ENCODE data around the gene PRRC2B.

Gene PRRC2B

DNA sequence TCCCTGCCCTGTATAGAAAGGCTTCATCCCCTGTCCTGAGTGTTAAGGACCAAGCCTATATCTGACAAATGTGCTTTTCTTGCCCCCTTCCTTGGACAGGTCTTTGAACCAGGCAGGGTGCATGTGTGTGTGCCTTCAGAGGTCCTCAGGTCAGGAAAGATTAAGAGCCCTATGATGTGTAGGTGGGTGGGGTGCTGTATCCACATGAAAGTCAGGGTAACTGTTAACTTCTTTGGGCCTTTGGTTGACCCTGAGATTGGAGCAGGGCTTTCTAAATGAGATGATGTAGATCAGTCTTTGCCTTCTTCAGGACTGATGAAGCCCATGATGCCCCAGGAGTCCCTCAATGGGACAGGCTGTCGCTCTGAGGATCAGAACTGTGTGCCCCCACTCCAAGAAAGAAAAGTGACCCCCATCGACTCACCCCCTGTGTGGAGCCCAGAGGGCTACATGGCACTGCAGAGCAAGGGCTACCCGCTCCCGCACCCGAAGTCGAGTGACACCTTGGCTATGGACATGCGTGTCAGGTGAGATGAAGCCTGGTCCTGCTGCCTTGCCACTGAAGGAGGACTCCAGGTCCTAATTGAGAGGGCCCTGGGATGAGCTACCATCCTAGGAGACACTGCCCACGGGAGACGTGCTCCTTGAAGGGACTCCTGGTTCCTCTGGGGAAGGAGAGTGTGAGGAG is 79.5 kb downstream of the PRRC2B start:
- Histone ChIP-seq H3K9me3 (ENCODE audit: insufficient read depth, low read length) (no peaks in the 10 kb centered on the region), H3K9ac (ENCODE audit: insufficient read length, low read depth) (no peak overlapping the region), H3K4me1 (ENCODE audit: insufficient read depth, insufficient read length) (peaks cover 4% of the 10 kb centered on the region), H3K4me3 (ENCODE audit: insufficient read length, low read depth) (no peak overlapping the region), H3K27me3 (ENCODE audit: insufficient read depth, insufficient read length) (no peaks in the 10 kb centered on the region), H3K36me3 (ENCODE audit: insufficient read depth, insufficient read length, low read length) (peaks cover 96% of the 10 kb centered on the region)
- DNase-seq (ENCODE audit: low read depth, low spot score): no peak
- TF ChIP-seq YY1 (IDR thresholded peaks at IDR 0.05; ENCODE audit: insufficient read depth, insufficient read length) (no peak), SUZ12 (IDR thresholded peaks at IDR 0.05; ENCODE audit: extremely low read depth, insufficient read depth, insufficient read length) (no peak), ZNF274 (IDR thresholded peaks at IDR 0.05; ENCODE audit: low read depth, low read length) (no peak)

DNA sequence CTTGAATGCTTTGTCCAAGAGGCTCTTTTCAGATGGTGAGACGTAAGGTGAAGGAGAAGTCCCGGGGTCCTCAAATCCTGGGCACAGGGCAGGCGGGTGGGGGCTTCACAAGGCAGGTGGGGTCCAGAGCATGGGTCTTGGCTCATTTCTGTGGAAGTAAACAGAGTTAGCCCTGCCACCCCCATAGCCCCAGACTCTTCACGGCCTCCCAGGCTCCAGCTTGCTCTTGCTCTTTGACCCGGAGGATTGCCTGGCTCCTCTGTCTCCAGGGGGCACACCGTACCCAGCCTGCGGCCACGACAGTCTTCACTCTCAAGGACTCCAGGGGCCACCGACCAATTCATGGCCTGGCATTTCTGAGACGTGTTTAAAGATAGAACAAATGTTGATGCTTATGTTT is 80.0 kb downstream of the PRRC2B start:
- Histone ChIP-seq H3K4me1 (ENCODE audit: insufficient read depth, insufficient read length) (peaks cover 4% of the 10 kb centered on the region), H3K9me3 (ENCODE audit: insufficient read depth, low read length) (no peaks in the 10 kb centered on the region), H3K4me3 (ENCODE audit: insufficient read length, low read depth) (no peak overlapping the region), H3K27me3 (ENCODE audit: insufficient read depth, insufficient read length) (no peaks in the 10 kb centered on the region), H3K9ac (ENCODE audit: insufficient read length, low read depth) (no peak overlapping the region), H3K36me3 (ENCODE audit: insufficient read depth, insufficient read length, low read length) (peaks cover 96% of the 10 kb centered on the region)
- TF ChIP-seq SUZ12 (IDR thresholded peaks at IDR 0.05; ENCODE audit: extremely low read depth, insufficient read depth, insufficient read length) (no peak), ZNF274 (IDR thresholded peaks at IDR 0.05; ENCODE audit: low read depth, low read length) (no peak), YY1 (IDR thresholded peaks at IDR 0.05; ENCODE audit: insufficient read depth, insufficient read length) (no peak)
- no peak for DNase-seq (ENCODE audit: low read depth, low spot score)

DNA sequence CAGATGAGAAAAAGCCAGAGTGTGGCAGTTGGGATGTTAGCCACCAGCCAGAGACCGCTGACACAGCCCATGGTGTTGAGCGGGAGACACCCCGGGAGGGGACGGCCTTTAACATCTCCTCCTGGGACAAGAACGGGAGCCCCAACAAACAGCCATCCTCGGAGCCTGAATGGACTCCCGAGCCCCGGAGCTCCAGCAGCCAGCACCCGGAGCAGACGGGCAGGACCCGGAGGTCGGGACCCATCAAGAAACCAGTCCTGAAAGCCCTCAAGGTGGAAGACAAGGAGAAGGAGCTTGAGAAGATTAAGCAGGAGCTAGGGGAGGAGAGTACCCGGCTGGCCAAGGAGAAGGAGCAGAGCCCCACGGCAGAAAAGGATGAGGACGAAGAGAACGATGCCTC is 80.8 kb downstream of the PRRC2B start:
- TF ChIP-seq SUZ12 (IDR thresholded peaks at IDR 0.05; ENCODE audit: extremely low read depth, insufficient read depth, insufficient read length): no peak
- no peak for TF ChIP-seq YY1 (IDR thresholded peaks at IDR 0.05; ENCODE audit: insufficient read depth, insufficient read length)
- H3K27me3 ChIP-seq (ENCODE audit: insufficient read depth, insufficient read length): no peaks in the 10 kb centered on the region
- H3K36me3 ChIP-seq (ENCODE audit: insufficient read depth, insufficient read length, low read length): peaks cover 96% of the 10 kb centered on the region
- peaks cover 4% of the 10 kb centered on the region for H3K4me1 ChIP-seq (ENCODE audit: insufficient read depth, insufficient read length)
- no peak for DNase-seq (ENCODE audit: low read depth, low spot score)
- H3K9ac ChIP-seq (ENCODE audit: insufficient read length, low read depth): no peak overlapping the region
- no peak overlapping the region for H3K4me3 ChIP-seq (ENCODE audit: insufficient read length, low read depth)
- no peaks in the 10 kb centered on the region for H3K9me3 ChIP-seq (ENCODE audit: insufficient read depth, low read length)

DNA sequence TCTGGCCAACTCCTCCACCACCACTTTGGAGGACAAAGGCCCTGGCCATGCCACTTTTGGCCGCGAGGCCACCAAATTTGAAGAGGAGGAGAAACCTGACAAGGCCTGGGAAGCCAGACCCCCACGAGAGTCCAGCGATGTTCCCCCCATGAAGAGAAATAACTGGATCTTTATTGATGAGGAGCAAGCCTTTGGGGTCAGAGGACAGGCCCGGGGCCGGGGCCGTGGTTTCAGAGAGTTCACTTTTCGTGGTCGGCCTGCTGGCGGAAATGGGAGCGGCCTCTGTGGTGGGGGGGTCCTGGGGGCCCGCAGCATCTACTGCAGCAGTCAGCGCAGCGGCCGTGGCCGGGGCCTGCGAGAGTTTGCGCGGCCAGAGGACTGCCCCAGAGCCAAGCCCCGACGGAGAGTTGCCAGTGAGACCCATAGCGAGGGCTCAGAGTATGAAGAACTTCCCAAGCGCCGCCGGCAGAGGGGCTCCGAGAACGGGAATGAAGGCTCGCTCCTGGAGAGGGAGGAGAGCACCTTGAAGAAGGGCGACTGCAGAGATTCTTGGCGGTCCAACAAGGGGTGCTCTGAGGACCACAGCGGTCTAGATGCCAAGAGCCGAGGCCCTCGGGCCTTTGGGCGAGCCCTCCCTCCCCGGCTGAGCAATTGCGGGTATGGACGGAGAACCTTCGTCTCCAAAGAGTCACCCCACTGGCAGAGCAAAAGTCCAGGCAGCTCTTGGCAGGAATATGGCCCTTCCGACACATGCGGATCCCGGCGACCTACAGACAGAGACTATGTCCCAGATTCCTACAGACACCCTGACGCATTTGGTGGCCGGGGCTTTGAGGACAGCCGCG is 81.4 kb downstream of the PRRC2B start:
- TF ChIP-seq YY1 (IDR thresholded peaks at IDR 0.05; ENCODE audit: insufficient read depth, insufficient read length) (no peak), SUZ12 (IDR thresholded peaks at IDR 0.05; ENCODE audit: extremely low read depth, insufficient read depth, insufficient read length) (no peak), ZNF274 (IDR thresholded peaks at IDR 0.05; ENCODE audit: low read depth, low read length) (no peak)
- no peak for DNase-seq (ENCODE audit: low read depth, low spot score)
- H3K4me3 ChIP-seq (ENCODE audit: insufficient read length, low read depth): no peak overlapping the region
- no peaks in the 10 kb centered on the region for H3K9me3 ChIP-seq (ENCODE audit: insufficient read depth, low read length)
- H3K27me3 ChIP-seq (ENCODE audit: insufficient read depth, insufficient read length): no peaks in the 10 kb centered on the region
- peaks cover 4% of the 10 kb centered on the region for H3K4me1 ChIP-seq (ENCODE audit: insufficient read depth, insufficient read length)
- H3K9ac ChIP-seq (ENCODE audit: insufficient read length, low read depth): no peak overlapping the region
- H3K36me3 ChIP-seq (ENCODE audit: insufficient read depth, insufficient read length, low read length): peaks cover 96% of the 10 kb centered on the region

DNA sequence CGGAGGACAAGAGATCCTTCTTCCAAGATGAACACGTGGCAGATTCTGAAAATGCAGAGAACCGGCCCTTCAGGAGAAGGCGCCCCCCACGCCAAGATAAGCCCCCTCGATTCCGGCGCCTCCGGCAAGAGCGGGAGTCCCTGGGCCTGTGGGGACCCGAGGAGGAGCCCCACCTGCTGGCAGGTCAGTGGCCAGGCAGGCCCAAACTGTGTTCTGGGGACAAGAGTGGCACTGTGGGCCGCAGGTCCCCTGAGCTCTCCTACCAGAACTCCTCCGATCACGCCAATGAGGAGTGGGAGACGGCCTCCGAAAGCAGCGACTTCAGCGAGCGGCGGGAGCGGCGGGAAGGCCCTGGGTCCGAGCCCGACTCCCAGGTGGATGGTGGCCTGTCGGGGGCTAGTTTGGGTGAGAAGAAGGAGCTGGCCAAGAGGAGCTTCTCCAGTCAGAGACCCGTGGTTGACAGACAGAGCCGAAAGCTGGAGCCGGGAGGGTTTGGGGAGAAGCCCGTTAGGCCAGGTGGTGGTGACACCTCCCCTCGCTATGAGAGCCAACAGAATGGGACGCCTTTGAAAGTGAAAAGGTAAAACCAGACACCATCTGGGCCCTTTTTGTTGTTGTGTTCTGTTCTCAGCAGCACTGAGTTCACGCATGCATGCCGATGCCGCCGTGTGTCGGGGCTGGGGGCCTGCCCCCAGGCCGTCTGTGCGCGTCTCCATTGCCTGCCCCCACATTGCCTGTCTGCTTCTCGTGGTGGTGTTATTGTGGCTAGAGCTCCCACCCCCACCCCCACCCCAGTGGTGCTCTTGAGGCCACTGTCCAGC is 82.3 kb downstream of the PRRC2B start:
- TF ChIP-seq YY1 (IDR thresholded peaks at IDR 0.05; ENCODE audit: insufficient read depth, insufficient read length) (no peak), SUZ12 (IDR thresholded peaks at IDR 0.05; ENCODE audit: extremely low read depth, insufficient read depth, insufficient read length) (no peak), ZNF274 (IDR thresholded peaks at IDR 0.05; ENCODE audit: low read depth, low read length) (no peak)
- Histone ChIP-seq H3K36me3 (ENCODE audit: insufficient read depth, insufficient read length, low read length) (peaks cover 94% of the 10 kb centered on the region), H3K4me3 (ENCODE audit: insufficient read length, low read depth) (no peak overlapping the region), H3K27me3 (ENCODE audit: insufficient read depth, insufficient read length) (no peaks in the 10 kb centered on the region), H3K9me3 (ENCODE audit: insufficient read depth, low read length) (no peaks in the 10 kb centered on the region), H3K9ac (ENCODE audit: insufficient read length, low read depth) (no peak overlapping the region), H3K4me1 (ENCODE audit: insufficient read depth, insufficient read length) (peaks cover 4% of the 10 kb centered on the region)
- DNase-seq (ENCODE audit: low read depth, low spot score): no peak

DNA sequence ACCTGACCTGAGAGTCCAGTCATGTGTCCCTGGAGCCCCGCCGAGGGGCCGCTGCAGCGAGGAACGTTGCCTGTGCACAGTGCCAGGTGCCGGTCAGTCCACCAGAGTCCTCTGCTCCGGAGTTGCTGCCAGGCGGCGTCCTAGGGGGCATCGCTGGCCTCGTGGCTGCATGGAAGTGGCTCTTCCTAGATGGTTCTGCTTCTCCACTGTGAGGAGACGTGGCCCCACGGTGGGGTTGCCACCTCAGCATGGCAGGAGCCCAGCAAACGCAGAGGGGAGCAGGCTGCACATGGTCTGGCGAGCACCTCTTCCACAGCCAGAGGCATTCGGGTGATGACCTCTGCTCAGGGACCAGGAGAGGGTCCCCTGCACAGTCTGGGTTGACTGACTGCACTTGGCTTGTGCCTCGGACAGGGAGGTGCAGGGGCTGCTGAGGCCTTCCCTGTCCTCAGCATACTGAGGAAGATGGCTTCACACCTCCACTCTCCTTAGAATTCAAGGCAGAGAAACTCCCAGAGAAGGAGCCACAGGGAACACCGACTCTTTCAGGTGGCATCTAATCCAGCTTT is 83.0 kb downstream of the PRRC2B start:
- H3K4me3 ChIP-seq (ENCODE audit: insufficient read length, low read depth): no peak overlapping the region
- no peaks in the 10 kb centered on the region for H3K27me3 ChIP-seq (ENCODE audit: insufficient read depth, insufficient read length)
- no peak for TF ChIP-seq ZNF274 (IDR thresholded peaks at IDR 0.05; ENCODE audit: low read depth, low read length)
- TF ChIP-seq YY1 (IDR thresholded peaks at IDR 0.05; ENCODE audit: insufficient read depth, insufficient read length): no peak
- TF ChIP-seq SUZ12 (IDR thresholded peaks at IDR 0.05; ENCODE audit: extremely low read depth, insufficient read depth, insufficient read length): no peak
- H3K36me3 ChIP-seq (ENCODE audit: insufficient read depth, insufficient read length, low read length): peaks cover 94% of the 10 kb centered on the region
- H3K9me3 ChIP-seq (ENCODE audit: insufficient read depth, low read length): no peaks in the 10 kb centered on the region
- H3K9ac ChIP-seq (ENCODE audit: insufficient read length, low read depth): no peak overlapping the region
- peaks cover 4% of the 10 kb centered on the region for H3K4me1 ChIP-seq (ENCODE audit: insufficient read depth, insufficient read length)
- no peak for DNase-seq (ENCODE audit: low read depth, low spot score)
